IMR-90 (cell line): ENCODE results near the gene TMEM117.

Experiments
- BHLHE40 ChIP-seq: fragments of 150-350 bp; IDR thresholded peaks from 2 replicates; pipeline ENCODE4 v1.6.1; 2016; ENCODE audit warnings: mild to moderate bottlenecking, low read depth, low read length
- CEBPB ChIP-seq: IDR thresholded peaks from 2 replicates; pipeline ENCODE4 v1.6.1; 2012; ENCODE audit warnings: low read depth, low read length, improper control_type of control experiment
- MAFK ChIP-seq: IDR thresholded peaks from 2 replicates; pipeline ENCODE4 v1.6.1; 2012; ENCODE audit warnings: low read depth, low read length, improper control_type of control experiment
- POLR2A ChIP-seq: IDR thresholded peaks from 2 replicates; pipeline ENCODE4 v1.6.1; 2012; ENCODE audit warnings: mild to moderate bottlenecking, low read depth, low read length
- RAD21 ChIP-seq: IDR thresholded peaks from 2 replicates; pipeline ENCODE4 v1.6.1; 2012; ENCODE audit warnings: low read length, improper control_type of control experiment
- RFX5 ChIP-seq: IDR thresholded peaks from 2 replicates; pipeline ENCODE4 v1.8.0; 2012; ENCODE audit warnings: low read depth, mild to moderate bottlenecking, low read length, moderate library complexity
- SMC3 ChIP-seq: fragments of 150-350 bp; IDR thresholded peaks from 2 replicates; pipeline ENCODE4 v1.6.1; 2016; ENCODE audit warnings: low read depth, mild to moderate bottlenecking, antibody characterized with exemption, low read length, moderate library complexity
- USF2 ChIP-seq: fragments of 150-350 bp; IDR thresholded peaks from 2 replicates; pipeline ENCODE4 v1.6.1; 2017; ENCODE audit warnings: mild to moderate bottlenecking, antibody characterized with exemption, low read length, low read depth
- TF ChIP-seq, protein P1 (sequence below): conservative IDR thresholded peaks from 2 replicates; pipeline ENCODE4 v1.5.1; 2012; ENCODE audit warnings: mild to moderate bottlenecking, low read depth, low read length, improper control_type of control experiment

- TF ChIP-seq, protein P1, sequence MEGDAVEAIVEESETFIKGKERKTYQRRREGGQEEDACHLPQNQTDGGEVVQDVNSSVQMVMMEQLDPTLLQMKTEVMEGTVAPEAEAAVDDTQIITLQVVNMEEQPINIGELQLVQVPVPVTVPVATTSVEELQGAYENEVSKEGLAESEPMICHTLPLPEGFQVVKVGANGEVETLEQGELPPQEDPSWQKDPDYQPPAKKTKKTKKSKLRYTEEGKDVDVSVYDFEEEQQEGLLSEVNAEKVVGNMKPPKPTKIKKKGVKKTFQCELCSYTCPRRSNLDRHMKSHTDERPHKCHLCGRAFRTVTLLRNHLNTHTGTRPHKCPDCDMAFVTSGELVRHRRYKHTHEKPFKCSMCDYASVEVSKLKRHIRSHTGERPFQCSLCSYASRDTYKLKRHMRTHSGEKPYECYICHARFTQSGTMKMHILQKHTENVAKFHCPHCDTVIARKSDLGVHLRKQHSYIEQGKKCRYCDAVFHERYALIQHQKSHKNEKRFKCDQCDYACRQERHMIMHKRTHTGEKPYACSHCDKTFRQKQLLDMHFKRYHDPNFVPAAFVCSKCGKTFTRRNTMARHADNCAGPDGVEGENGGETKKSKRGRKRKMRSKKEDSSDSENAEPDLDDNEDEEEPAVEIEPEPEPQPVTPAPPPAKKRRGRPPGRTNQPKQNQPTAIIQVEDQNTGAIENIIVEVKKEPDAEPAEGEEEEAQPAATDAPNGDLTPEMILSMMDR = no peak
- no peak for TF ChIP-seq SMC3
- TF ChIP-seq POLR2A = no peak
- TF ChIP-seq CEBPB = no peak
- no peak for TF ChIP-seq BHLHE40
- no peak for TF ChIP-seq RAD21
- no peak for TF ChIP-seq USF2
- TF ChIP-seq RFX5 = no peak
- TF ChIP-seq MAFK = no peak
Observed at GRCh38 chr12:43921666-43922337, 85.9 kb downstream of the TMEM117 start.
